Activated CD4-positive, alpha-beta T cell treated with anti-CD3 and anti-CD28 coated beads, Interleukin-2, amount 50 U/mL, for 24 hours (primary cell): ENCODE measurements around the gene MAP3K13.
A peak's percentile ranks its signal among the peaks of the same experiment; 100 is the strongest.

Experiments used
- DNase-seq, 2 donors: peaks; one replicate each; pipeline ENCODE4 v3.0.0-alpha.2; 2020; ENCODE audit warnings: low read depth in 1 of 2, low spot score in 1 of 2

MAP3K13 gene

GRCh38 chr3:185503521-185503920 lies 140.6 kb downstream of the MAP3K13 start:
- DNase-seq: no peak

DNA sequence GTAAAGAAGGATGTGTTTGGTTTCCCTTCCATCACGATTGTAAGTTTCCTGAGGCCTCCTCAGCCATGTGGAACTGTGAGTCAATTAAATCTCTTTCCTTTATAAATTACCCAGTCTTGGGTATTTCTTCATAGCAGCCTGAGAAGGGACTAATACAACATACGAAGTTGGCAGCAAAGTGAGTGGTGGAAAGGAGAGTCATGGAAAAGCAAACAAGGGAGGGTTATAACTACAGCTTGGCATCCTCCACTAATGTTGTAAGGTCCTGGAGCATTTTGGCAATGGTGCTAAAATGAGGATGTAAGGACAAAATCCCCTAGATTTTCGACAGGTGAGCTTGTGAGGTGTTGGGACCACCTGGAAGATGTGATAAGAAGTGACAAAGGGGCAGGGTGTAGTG lies 141.7 kb downstream of the MAP3K13 start:
- no peak for DNase-seq

- DNase-seq: no peak
Measured at GRCh38 chr3:185507883-185508282, 144.9 kb downstream of the MAP3K13 start.

DNA sequence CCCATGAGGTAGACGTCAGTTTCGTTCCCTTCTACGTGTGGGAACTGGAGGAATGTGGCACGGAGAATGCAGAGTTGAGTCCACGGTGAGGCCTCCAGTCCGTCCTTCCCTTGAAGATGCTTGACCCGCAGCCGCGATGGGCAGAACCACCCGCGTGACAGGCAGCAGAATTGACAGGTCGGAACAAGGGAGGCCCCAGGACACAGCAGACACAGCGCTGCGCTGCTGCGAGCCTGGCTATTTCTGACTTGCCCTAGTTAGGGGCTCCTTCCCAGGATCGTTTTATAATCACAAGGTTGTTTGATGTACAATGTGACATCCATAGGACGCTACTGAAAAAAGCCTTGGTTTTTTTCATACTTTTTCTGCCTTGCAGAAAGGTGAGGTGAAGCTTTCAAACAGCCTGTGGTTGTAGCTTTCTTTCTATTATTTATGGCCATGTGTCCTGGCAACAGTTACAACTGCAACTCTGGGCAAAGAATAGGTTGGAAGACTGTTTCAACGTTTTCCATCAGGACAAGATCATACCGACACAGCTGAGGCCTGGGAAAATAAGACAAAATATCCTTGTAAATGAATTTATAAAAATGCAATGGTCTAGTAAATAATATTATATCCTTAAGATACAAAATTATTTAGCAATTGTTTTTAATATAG lies 145.5 kb downstream of the MAP3K13 start:
- no peak for DNase-seq

DNA sequence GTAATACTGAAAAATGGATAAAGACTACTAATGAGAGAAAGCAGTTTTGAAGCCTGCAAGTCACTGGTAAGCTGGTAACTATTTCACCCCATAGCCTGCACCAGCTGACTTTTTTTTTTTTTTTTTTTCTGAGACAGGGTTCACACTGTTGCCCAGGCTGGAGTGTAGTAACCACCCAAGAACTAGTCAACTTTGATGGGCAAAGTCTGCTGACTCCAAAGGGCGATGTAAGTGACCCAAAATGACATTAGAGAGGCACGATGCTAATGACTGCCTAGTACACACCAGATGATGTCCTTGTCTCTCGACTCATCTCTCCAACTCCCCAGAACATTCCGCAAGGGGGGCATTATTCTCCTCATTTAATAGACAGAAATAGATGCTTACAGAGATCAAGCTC lies 148.8 kb downstream of the MAP3K13 start:
- DNase-seq: no peak

DNA sequence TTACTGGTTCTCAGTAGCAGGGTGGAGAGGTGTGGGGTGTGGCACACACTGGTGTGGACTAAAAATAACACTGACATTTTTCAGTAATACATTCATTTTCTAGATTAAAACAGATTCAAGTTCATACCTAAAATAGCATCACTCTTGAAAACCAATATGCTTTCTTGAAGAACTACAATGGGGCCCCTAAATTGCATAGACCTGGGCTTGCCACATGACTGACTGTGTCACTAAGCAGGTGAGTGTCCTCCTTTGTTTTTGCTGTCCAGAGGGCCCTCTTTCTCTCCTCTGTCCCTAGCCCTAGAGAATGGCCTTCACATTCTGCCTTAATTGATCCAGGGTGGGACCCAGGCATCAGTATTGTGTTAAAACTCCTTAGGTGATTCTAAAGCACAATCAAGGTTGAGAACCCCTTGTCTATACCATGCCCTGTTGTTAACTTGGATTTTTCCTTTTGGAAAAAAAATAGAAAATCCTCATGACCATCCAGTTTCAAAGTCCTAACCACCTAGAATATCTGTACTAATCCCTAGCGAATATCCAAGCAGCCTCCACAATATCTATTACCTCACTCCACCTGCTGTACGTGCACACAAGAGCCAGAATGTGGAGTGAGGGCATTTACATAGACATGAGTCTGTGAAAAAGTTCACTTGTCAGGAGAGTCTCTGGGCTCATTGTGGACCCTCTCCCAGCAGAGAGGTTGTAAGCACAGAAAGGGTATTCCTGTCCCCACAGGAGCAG lies 154.6 kb downstream of the MAP3K13 start:
- DNase-seq: no peak

- no peak for DNase-seq
Measured at GRCh38 chr3:185519021-185519420, 156.1 kb downstream of the MAP3K13 start.

DNA sequence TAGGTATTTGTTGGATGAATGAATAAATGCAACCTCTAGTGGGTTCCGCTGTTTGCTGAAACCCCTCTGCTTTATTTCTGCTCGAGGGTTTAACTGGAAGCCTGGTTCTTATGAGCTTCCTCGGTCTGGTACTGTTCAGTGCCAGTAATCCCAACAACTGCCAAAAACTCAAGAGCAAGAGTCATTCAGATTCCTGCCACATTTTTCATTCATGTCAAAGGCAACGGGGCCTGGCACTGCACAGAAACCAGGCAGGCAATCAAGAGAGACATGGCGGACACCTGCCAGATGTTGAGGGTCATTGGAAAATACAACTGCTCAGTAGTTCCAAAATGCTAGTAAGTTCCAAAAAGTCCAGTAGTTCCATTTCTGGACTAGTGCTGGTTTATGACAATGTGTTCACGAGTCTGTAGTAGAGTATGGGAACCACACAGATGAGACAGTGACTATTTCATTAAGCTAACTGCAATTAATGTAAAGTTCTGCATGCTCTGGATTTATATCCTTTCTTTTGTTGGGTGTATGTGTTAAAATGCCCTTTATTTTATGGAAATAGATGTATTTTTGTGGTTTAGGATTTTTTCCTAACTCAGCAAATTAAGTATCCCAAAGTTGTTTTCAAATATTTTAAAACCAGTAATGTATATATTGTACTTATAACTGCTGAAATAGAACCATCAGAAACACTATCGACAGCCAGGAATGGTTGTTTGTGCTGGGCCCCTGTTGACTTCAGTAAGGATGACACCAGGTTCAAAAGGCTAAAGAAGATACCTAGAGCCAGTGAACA lies 158.6 kb downstream of the MAP3K13 start:
- no peak for DNase-seq

DNA sequence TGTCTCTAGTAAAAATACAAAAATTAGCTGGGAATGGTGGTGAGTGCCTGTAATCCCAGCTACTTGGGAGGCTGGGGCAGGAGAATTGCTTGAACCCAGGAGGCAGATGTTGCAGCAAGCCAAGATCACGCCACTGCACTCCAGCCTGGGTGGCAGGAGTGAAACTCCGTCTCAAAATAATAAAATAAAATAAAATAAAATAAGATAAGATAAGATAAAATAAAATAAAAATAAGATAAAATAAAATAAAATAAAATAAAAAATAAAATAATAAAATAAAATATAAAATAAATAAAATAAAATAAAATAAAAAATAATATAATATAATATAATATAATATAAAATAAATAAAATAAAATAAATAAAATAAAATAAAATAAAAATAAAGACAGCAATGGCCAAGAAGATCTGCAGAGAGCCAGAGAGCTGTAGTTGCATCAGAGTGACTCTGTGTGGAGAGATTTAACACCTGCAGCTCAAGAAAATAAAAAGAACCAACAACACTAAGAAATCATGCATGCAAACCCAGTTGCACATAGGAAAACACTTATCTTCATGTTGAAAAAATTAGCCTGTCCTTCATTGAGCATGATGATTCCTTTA lies 163.5 kb downstream of the MAP3K13 start:
- no peak for DNase-seq

DNA sequence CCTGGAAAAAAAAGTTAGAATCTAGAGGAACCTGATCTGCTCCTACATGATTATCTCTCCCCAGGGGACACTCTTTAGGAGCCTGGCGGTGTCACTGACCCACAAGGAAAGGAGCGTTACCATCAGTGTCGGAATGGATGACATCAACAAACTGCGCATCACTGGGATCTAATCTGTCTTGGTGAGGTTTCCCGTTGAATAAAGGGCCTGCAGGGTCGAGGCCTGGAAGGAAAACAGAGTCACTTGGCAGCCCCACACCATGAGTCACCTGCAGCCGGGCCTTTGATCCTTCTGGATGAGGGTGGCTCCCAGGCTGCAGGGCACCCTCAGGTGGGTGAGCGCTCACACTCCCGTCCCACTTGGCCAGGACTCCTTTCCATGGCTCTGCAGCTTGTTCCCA lies 164.4 kb downstream of the MAP3K13 start:
- DNase-seq: no peak

- DNase-seq: no peak
Measured at GRCh38 chr3:185528532-185528931, 165.6 kb downstream of the MAP3K13 start.

- no peak for DNase-seq
Measured at GRCh38 chr3:185530856-185531255, 167.9 kb downstream of the MAP3K13 start.

GRCh38 chr3:185532901-185533300 lies 170.0 kb downstream of the MAP3K13 start:
- DNase-seq: no peak

- DNase-seq: no peak
Measured at GRCh38 chr3:185534511-185534910, 171.6 kb downstream of the MAP3K13 start.

- DNase-seq: peak in 1 of 2 donors; percentile 49
Measured at GRCh38 chr3:185537369-185537970, 174.5 kb downstream of the MAP3K13 start.
